Stimulated activated CD8-positive, alpha-beta memory T cell treated with anti-CD3 and anti-CD28 coated beads, Interleukin-15, amount 100 ng/mL, for 24 hours (primary cell): ENCODE measurements around the gene VCX.
"Not testable (repeated sequence)": the region's sequence is repeated elsewhere in the genome, so short reads cannot be mapped to it uniquely, and the experiment has no call there.

ENCODE experiments used
- DNase-seq: peaks from one replicate; pipeline ENCODE4 v3.0.0-alpha.2; 2020; ENCODE audit warnings: low read depth

Gene VCX

DNA sequence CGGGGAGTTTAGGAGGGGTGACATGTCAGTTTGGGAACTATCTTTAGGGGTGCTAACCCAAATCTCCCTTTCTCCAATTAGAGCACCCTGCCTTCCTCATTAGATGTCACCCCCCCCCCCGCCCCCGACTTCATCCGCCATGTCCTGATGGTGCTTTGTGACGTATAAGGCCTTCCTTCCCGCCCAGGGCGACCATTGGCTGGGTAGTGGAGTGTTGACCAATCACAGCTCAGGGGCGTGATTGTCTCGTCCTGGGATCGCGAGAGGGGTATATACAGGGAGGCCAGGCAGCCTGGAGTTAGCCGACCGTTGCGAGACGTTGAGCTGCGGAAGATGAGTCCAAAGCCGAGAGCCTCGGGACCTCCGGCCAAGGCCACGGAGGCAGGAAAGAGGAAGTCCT is at the start of gene VCX:
VCX (plus strand) TSS at position 301 of the 400 bp plus-strand sequence; CDS start at position 334, 33 bp downstream.
- DNase-seq: not testable (repeated sequence)

DNA sequence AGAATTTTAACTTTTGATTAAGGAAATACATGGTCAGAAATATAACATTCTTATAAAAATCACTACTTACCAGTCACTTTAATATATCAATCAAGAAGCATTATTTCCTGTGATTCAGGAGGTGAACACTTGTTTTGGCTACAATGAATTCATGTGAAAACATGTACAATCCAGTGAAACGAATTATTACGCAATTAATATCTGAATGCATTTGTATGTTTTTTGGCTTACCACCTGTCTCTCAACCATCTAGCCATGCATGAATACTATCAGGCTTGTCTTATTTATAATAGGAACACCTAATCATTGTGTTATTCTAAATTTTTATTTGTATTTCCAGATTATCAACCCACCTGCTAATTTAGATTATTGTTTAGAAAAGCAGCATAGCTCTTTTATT is 44.6 kb upstream of the VCX start:
- DNase-seq: no peak

DNA sequence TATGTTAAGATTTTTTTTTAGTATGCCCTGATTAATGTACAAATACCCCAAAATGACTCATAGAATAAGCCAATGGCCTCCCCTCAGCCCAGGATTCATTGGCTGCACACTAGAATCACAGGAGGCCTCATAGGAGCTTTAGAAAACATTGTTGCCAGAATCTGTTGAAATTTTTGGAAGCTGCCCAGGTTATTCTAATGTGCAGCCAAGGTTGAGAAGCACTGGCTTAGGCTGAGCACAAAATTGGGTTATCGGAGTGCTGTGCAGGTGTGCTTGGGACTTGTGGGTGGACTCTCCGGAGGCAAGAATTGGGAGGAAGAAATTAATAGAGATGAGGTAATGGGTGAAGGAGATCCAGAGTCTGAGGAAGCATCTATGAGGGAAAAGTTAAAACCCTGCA is 41.3 kb upstream of the VCX start:
- DNase-seq: no peak

DNA sequence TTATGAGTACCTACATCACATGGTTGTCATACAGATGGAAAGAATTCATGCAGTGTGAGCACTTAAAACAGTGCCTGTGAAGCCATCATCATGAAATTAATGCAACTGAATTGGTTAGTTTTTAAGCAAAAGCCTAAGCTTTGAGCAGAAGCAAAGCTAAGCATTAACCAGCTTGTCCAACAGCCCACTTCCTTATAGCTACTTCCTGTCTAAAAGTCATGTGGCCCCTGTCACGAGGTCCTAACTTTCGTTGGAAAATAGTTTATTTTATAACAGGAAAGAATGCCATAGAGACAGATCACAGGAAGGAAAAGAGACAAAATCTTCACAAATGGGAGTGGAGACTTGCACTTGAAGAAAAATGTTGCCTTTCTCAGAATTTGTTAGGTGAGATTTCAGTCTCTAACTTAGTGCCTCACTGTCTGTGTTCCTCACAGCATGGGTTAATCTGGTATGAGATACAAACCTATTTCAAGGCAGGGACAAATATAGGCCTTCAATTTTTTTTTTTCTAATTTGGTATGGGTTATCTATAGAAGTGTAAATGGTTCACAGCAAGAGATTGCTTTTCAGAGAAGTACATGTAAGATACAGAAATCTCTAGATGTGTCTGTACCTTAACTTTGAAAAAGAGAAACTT is 27.7 kb upstream of the VCX start:
- no peak for DNase-seq

DNA sequence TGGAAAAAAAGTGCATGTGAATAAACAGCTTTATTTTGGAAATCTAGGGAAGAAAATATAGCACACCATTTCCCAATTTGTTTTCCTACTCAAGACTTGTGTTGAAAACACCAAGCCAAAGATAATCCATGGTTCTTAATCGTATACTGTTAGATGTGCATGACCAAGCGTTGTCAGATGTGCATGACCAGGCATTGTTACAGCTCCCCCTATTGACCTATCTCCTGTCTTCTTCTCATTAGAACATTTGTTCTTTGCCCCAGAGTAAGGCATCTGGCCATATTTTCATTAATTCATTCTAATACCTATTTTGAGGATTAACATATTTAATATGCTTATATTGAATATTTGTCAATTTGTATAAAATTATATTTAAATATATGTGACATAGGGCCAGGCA is 14.4 kb upstream of the VCX start:
- DNase-seq: no peak

DNA sequence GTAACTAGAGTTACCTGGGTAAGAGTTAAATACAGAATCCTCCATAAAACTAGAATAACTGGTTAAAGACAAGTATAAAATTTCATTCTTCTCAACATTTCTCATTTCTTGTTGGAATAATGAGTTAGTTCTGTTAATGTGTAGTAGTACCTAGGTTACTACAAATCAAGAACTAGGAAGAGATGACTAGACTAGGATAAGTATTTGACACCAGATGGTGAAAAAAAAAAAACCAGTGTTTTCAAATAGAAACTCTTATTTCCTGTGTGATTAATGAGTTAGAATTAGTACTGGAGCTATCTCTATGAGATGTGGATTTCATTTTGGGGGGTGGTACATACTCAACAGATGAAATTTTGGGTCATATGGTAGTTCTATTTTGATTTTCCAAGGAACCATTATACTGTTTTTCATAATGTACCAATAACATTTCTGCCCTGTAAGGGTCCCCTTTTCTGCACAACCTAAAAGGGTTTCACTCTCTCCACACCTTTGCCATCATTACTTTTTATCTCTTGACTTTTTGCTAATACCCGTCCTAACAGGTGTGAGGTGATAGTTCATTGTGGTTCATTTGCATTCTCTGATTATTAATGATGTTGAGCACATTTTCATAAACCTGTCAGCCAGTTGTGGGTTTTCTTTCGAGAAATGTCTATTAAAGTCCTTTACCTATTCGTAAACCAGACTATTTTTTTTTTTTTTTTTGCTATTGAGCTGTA is 1.7 kb upstream of the VCX start:
- DNase-seq: no peak

DNA sequence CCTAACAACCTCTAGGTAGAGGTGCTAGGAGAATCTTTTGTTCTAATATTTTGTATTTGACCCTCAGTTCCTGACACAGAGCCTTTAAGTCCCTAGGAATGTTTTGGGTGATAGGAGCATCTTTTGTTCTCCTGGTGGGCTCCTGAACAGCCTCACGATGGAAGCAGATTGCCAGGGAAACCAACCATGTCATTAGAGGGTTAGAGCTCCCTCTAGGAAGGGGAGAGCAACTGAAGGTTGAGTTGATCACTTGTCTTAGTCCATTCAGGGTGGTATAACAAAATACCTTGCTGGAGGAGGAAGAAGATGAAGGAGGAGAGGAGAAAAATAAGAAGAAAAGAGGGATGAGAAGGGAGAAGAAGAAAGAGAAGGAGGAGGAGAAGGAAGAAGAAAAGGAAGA is 9.2 kb downstream of the VCX start:
- DNase-seq: no peak

DNA sequence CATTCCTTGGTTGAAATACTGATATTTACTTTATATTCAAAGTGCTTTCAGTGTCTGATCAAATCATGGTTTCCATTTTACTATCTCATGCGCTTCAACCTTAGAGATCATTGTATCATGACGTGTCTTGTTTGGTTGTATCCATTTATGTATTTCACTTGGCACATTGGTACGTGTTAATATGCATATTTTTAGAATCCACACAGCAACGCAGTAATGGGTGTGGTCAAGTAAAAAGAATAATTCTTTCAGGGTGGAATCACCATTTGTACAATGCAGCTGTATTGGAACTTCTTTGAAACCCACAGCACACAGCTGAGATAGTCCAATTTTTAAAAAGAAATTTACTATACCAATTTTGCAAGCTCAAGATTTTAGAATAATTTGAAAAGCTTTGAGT is 29.1 kb downstream of the VCX start:
- no peak for DNase-seq

DNA sequence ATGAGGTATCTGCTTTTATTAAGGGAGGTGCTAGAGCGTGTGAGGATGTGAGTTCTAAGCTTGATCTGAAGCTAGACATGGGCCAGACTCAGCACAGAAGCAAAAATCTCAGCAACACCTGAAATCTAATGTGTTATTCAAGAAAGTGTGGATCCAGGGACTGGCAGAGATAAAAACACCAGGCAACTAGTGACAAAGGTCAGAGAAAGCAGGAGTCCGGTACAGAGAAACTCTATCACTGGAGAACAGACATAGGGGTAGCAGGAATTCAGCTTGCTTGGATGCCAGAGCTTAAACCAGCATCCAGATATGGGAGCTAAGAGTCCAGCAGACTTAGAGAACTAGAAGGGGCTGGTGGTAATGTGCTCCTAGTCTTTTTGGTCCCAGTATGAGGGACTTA is 34.0 kb downstream of the VCX start:
- DNase-seq: no peak

DNA sequence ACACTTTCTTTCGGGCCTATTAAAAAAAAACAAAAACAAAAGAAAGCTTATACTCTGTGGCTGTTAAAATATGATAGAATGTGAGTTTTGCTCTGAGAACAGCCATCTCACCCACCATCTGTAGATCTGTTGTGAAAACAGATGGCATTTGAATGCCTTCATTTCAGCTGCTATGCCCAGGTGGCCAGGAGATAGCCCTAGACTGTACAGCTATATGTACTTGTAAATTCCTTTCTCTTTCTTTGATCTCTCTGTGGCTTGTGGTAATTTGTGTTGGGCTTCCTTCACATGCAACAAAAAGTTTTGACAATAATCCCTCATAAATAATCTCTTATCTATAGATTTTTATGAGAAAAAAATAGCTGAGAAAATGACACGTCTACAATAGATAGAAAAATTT is 46.2 kb downstream of the VCX start:
- DNase-seq: no peak

DNA sequence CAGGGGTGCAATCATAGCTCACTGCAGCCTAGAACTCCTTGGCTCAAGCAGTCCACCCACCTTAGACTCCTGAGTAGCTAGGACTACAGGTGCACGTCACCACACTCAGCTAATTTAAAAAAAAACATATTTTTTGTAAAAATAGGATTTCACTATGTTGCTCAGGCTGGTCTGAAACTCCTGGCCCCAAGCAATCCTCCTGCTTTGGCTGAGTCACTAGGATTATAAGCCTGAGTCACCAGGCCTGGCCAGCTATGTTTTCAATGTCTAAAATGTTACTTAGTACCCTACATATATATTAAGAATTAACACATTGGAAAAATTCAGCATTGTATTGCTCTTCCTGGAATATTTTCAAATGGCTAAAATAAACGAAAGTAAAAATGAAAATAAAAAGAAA is 46.7 kb downstream of the VCX start:
- no peak for DNase-seq

DNA sequence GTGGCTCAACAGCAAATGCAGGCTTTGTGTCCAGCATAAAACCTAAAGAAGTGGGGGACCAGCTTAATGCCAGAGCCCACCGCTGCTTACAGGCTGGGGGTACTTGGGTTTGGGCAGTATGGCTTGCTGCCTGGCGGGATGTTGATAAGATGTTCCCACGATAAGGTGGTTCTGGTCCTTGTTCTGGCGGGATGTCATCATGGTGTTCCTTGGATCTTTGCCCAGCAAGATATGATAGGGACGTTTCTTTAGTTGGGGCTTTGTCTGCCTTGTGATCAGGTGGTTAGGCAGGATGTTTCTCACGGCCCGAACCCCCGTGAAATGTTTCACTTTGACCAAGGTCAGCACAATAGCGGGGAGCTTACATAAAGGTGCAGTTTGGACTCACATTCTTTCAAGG is 49.0 kb downstream of the VCX start:
- DNase-seq: no peak
